HepG2 (cell line): Measurements from ENCODE around the gene SOSTDC1. TPM values are rescaled to one million over a fixed set of nuclear protein-coding genes. Genes with fewer than 3 reads are reported as not detected.

Experiments
- ATAC-seq: fragments of 200-7000 bp; cut with Tn5 transposase; 3 replicates; pipeline ENCODE4 v1.9.1; 2020; ENCODE audit warnings: mild to moderate bottlenecking, moderate library complexity
- BruUV-seq: library from RNA; stranded (reverse); fragments of 400-500 nt; replicated peaks from 2 replicates; lab custom pipeline; 2021; lab: Mats Ljungman, UMichigan
- CTCF ChIA-PET: fragments of 300-600 bp; formaldehyde crosslinking; extraction: SDS; loops from one replicate; lab custom pipeline; 2021; ENCODE audit warnings: low total read pairs, inconsistent platforms, low intra/inter-chr PET ratio; lab: Yijun Ruan, JAX
- POLR2A ChIA-PET: fragments of 350-600 bp; sonication (Branson Sonifier 250); formaldehyde crosslinking; loops from one replicate; lab custom pipeline; 2020; ENCODE audit warnings: antibody characterized with exemption, inconsistent platforms; lab: Yijun Ruan, JAX
- DNase-seq: peaks from one replicate; pipeline ENCODE4 v3.0.0-alpha.2; 2015; ENCODE audit warnings: low spot score
- FAIRE-seq: peaks from 3 replicates; lab custom pipeline; 2011; peaks lifted over from hg19 to GRCh38; lab: Jason Lieb, UNC
- H2AFZ ChIP-seq: one replicate; pipeline ENCODE4 v1.6.1; 2011; ENCODE audit warnings: low read length, inconsistent platforms
- H3K27ac ChIP-seq: fragments of 300-600 bp; 3 replicates; pipeline ENCODE4 v1.8.0; 2011; ENCODE audit warnings: mixed run types, mild to moderate bottlenecking, mixed read lengths, low read length, inconsistent platforms; ENCODE audit not compliant: insufficient read depth; ENCODE audit errors: extremely low read length
- H3K27me3 ChIP-seq, 2 experiments: fragments of 200-600 bp in 1 of 2; 2 replicates in 1 of 2; 3 replicates in 1 of 2; pipeline versions ENCODE4 v1.6.0 to v1.8.0; 2011; ENCODE audit warnings: low read length in 2 of 2, mild to moderate bottlenecking in 2 of 2, moderate library complexity in 2 of 2, inconsistent platforms in 1 of 2; ENCODE audit not compliant: insufficient read depth in 2 of 2, control insufficient read depth in 1 of 2
- H3K36me3 ChIP-seq, 2 experiments: fragments of 200-600 bp in 1 of 2; replicated peaks in 1 of 2; 2 replicates in 1 of 2; 3 replicates in 1 of 2; pipeline versions ENCODE4 v1.5.1 to v1.8.0; 2011; ENCODE audit warnings: low read length in 2 of 2, inconsistent platforms in 1 of 2; ENCODE audit not compliant: insufficient read depth in 2 of 2, control insufficient read depth in 1 of 2
- H3K4me1 ChIP-seq: 2 replicates; pipeline ENCODE4 v1.5.1; 2012; ENCODE audit warnings: low read length, inconsistent platforms; ENCODE audit not compliant: insufficient read depth
- H3K4me2 ChIP-seq: 2 replicates; pipeline ENCODE4 v1.6.0; 2011; ENCODE audit warnings: low read depth, low read length, inconsistent platforms
- H3K4me3 ChIP-seq, 3 experiments: fragments of 200-600 bp in 1 of 3; sonication (generic), shearing (Covaris generic) in 1 of 3; replicated peaks in 1 of 3; 2 replicates each; pipeline ENCODE4 v1.5.1; 2011 to 2016; ENCODE audit warnings: low read length in 3 of 3, inconsistent platforms in 2 of 3, low read depth in 2 of 3, mild to moderate bottlenecking in 2 of 3, control low read depth in 1 of 3, mixed read lengths in 1 of 3; ENCODE audit not compliant: insufficient read depth in 1 of 3
- H3K79me2 ChIP-seq: one replicate; pipeline ENCODE4 v1.6.1; 2011; ENCODE audit warnings: low read length, inconsistent platforms; ENCODE audit not compliant: insufficient read depth
- H3K9ac ChIP-seq: 2 replicates; pipeline ENCODE4 v1.6.0; 2011; ENCODE audit warnings: mild to moderate bottlenecking, low read depth, low read length, inconsistent platforms; ENCODE audit not compliant: insufficient read depth
- H3K9me3 ChIP-seq: 2 replicates; pipeline ENCODE4 v1.5.1; 2012; ENCODE audit warnings: mild to moderate bottlenecking, low read length
- H4K20me1 ChIP-seq: 2 replicates; pipeline ENCODE4 v1.6.0; 2011; ENCODE audit warnings: inconsistent platforms, mild to moderate bottlenecking, low read length, moderate library complexity; ENCODE audit not compliant: insufficient read depth
- CREB3 ChIP-seq: sonication (generic); formaldehyde crosslinking; IDR thresholded peaks from 2 replicates; pipeline ENCODE4 v1.5.0; 2020; ENCODE audit warnings: missing genetic modification reagents
- FOXP4 ChIP-seq: sonication (generic); formaldehyde crosslinking; IDR thresholded peaks from 2 replicates; pipeline ENCODE4 v1.4.0; 2020; ENCODE audit warnings: missing genetic modification reagents
- MAF1 ChIP-seq: sonication (generic); formaldehyde crosslinking; IDR thresholded peaks from 2 replicates; pipeline ENCODE4 v1.5.0; 2020; ENCODE audit warnings: missing genetic modification reagents, borderline replicate concordance
- PCBP2 ChIP-seq: fragments of 200-400 bp; formaldehyde crosslinking; optimal IDR thresholded peaks from 2 replicates; pipeline ENCODE3; 2018; ENCODE audit warnings: low read length, low read depth; ENCODE audit not compliant: poor library complexity, severe bottlenecking
- STAT6 ChIP-seq: sonication (generic); formaldehyde crosslinking; IDR thresholded peaks from 2 replicates; pipeline ENCODE4 v1.4.0; 2020; ENCODE audit warnings: missing genetic modification reagents, mild to moderate bottlenecking, borderline replicate concordance
- TBP ChIP-seq: sonication (generic); formaldehyde crosslinking; IDR thresholded peaks from 2 replicates; pipeline ENCODE4 v1.5.0; 2020; ENCODE audit warnings: missing genetic modification reagents
- YEATS2 ChIP-seq: sonication (generic); formaldehyde crosslinking; IDR thresholded peaks from 2 replicates; pipeline ENCODE4 v1.4.0; 2020; ENCODE audit warnings: missing genetic modification reagents, borderline replicate concordance
- ZNF331 ChIP-seq: sonication (generic); formaldehyde crosslinking; IDR thresholded peaks from 2 replicates; pipeline ENCODE4 v1.4.0; 2020; ENCODE audit warnings: missing genetic modification reagents
- ZXDC ChIP-seq: sonication (generic); formaldehyde crosslinking; IDR thresholded peaks from 2 replicates; pipeline ENCODE4 v1.5.0; 2020; ENCODE audit warnings: mild to moderate bottlenecking, missing genetic modification reagents
- ZZZ3 ChIP-seq: sonication (generic); formaldehyde crosslinking; IDR thresholded peaks from 2 replicates; pipeline ENCODE4 v1.4.0; 2020; ENCODE audit warnings: missing genetic modification reagents, mild to moderate bottlenecking, borderline replicate concordance
- WGBS: methylation state at CpG from one replicate; pipeline ENCODE4 v1.1.6; 2017; ENCODE audit warnings: low lambda C conversion rate; 5-methylcytosine and 5-hydroxymethylcytosine counted together
- in situ Hi-C: cut with HindIII; loops from 2 replicates; pipeline ENCODE4 v1.10.0; 2017; ENCODE audit warnings: low pct_unique_long_range_greater_than_20kb; ENCODE audit not compliant: extremely low pct_ligation_motif_present
- intact Hi-C: fragments of 100-400 bp; cut with micrococcal nuclease; formaldehyde crosslinking; loops from one replicate; pipeline ENCODE4 v1.10.0; 2022; ENCODE audit not compliant: unreplicated experiment
- polyA plus RNA-seq, 8 experiments: library from polyadenylated mRNA; depleted of rRNA in 3 of 8; stranded (reverse) in 7 of 8; unstranded in 1 of 8; fragments of >200 nt; fragmentation: Illumina TruSeq in 4 of 8; extraction: Trizol in 4 of 8; gene quantifications; 2 replicates each; pipeline versions ENCODE4 v1.2.1 to v1.2.3, GENCODE V29; 2011 to 2016; ENCODE audit warnings: low read depth in 4 of 8, missing spikeins in 1 of 8, mixed read lengths in 1 of 8; ENCODE audit not compliant: insufficient read depth in 1 of 8
- total RNA-seq, 5 experiments: library from RNA; depleted of rRNA; stranded (reverse); fragments of >200 nt; fragmentation: Illumina TruSeq; extraction: Trizol; gene quantifications; 2 replicates each; pipeline ENCODE4 v1.2.3, GENCODE V29; 2016; ENCODE audit warnings: low read depth in 1 of 5

The SOSTDC1 gene
- total and polyA plus RNA-seq, 2 of the 13 experiments (the other 11 are each of a cell fraction or from before 2014, with no cell fraction given): not detected

GRCh38 chr7:16514271-16514670, 48.7 kb upstream of the SOSTDC1 start:
- Histone ChIP-seq H3K36me3 (no peaks in the 10 kb centered on the region), H3K27ac (no peak overlapping the region), H3K79me2 (no peaks in the 10 kb centered on the region), H3K9ac (no peak overlapping the region), H3K4me2 (no peak overlapping the region), H3K27me3 (no peaks in the 10 kb centered on the region), H3K4me3 (no peak overlapping the region), H3K9me3 (no peaks in the 10 kb centered on the region), H4K20me1 (no peaks in the 10 kb centered on the region), H2AFZ (no peak overlapping the region), H3K4me1 (no peaks in the 10 kb centered on the region)
- intact Hi-C loops (no loop called here), in situ Hi-C loops (no loop called here)
- ChIA-PET POLR2A (interaction anchor here (1.4 kb wide), 1 partner anchor 94 kb away, joined by 4 read pairs; no protein-coding TSS in a partner anchor), CTCF (no interaction called here)
- WGBS: 83% methylated on average over 1 of the region's 1 CpG
- no peak for ATAC-seq
- no TSS peak for BruUV-seq
- FAIRE-seq: no peak
- no peak for TF ChIP-seq ZXDC (CRISPR knock-in tag)
- TF ChIP-seq PCBP2: no peak
- no peak for TF ChIP-seq MAF1 (CRISPR knock-in tag)
- no peak for DNase-seq

GRCh38 chr7:16512097-16512496, 46.6 kb upstream of the SOSTDC1 start:
- Histone ChIP-seq H3K79me2 (no peaks in the 10 kb centered on the region), H3K9me3 (no peaks in the 10 kb centered on the region), H3K4me1 (no peaks in the 10 kb centered on the region), H3K9ac (no peak overlapping the region), H3K4me3 (no peak overlapping the region), H3K27me3 (no peaks in the 10 kb centered on the region), H4K20me1 (no peaks in the 10 kb centered on the region), H3K27ac (no peak overlapping the region), H2AFZ (no peak overlapping the region), H3K4me2 (no peak overlapping the region), H3K36me3 (no peaks in the 10 kb centered on the region)
- DNase-seq (no peak), ATAC-seq (no peak), FAIRE-seq (no peak)
- POLR2A ChIA-PET: no interaction called here
- BruUV-seq: no TSS peak
- CTCF ChIA-PET: no interaction called here
- intact Hi-C loops: no loop called here
- whole genome bisulfite sequencing: 54% methylated on average over 7 of the region's 7 CpGs
- in situ Hi-C loops: no loop called here
- TF ChIP-seq FOXP4 (CRISPR knock-in tag) (no peak), CREB3 (CRISPR knock-in tag) (no peak), YEATS2 (no peak), ZNF331 (CRISPR knock-in tag) (no peak), STAT6 (CRISPR knock-in tag) (no peak), ZZZ3 (CRISPR knock-in tag) (no peak), TBP (no peak)
